ENCODE measurements around the gene NACAD. TPM values are rescaled to one million over a fixed set of nuclear protein-coding genes. Genes with fewer than 3 reads are reported as not detected.
A peak's percentile ranks its signal among the peaks of the same experiment; 100 is the strongest.

The NACAD gene
- total RNA-seq, 1 experiment from 2014 or later, result not detected

DNA sequence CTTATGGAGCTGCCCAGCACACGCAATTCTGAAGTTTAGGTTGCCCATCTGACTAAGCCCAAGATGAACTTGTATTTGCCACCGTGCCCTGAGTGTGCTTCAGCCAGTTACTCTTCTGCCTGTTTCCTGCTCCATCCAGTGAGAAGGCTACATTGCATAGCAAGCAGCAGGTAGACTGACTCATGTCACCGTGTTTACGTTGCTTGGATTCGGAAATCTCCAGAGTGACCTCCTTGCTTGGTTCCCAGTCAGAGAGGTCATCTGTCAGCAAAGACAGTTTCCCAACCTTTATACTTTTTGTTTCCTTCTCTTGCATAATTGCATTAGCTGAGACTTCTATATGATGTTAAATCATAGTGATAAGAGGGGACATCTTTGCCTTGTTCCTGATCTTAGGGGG is 30.9 kb downstream of the NACAD start:
- H3K27me3 Mint-ChIP-seq (ENCODE audit: insufficient read depth, unreplicated experiment), result no peaks in the 10 kb centered on the region
- H3K36me3 Mint-ChIP-seq (ENCODE audit: insufficient read depth, unreplicated experiment), result peaks cover 13% of the 10 kb centered on the region
- POLR2A ChIA-PET, result interaction anchor here (0.7 kb wide), 1 partner anchor 110 kb away, joined by 3 read pairs; no protein-coding TSS in a partner anchor
- no peaks in the 10 kb centered on the region for H3K4me1 Mint-ChIP-seq (ENCODE audit: insufficient read depth, unreplicated experiment)
- H3K27ac Mint-ChIP-seq (ENCODE audit: low read depth, unreplicated experiment), result no peak overlapping the region
- H3K9me3 Mint-ChIP-seq (ENCODE audit: unreplicated experiment), result no peaks in the 10 kb centered on the region
- H3K4me3 Mint-ChIP-seq (ENCODE audit: unreplicated experiment), result no peak overlapping the region
- no TSS peak for BruUV-seq (replicated peaks)
- CTCF ChIA-PET, result no interaction called here
- intact Hi-C loops (cut with micrococcal nuclease), result no loop called here
- DNase-seq (ENCODE audit: unreplicated experiment), result peak; percentile 20
- TF ChIP-seq, protein P1, sequence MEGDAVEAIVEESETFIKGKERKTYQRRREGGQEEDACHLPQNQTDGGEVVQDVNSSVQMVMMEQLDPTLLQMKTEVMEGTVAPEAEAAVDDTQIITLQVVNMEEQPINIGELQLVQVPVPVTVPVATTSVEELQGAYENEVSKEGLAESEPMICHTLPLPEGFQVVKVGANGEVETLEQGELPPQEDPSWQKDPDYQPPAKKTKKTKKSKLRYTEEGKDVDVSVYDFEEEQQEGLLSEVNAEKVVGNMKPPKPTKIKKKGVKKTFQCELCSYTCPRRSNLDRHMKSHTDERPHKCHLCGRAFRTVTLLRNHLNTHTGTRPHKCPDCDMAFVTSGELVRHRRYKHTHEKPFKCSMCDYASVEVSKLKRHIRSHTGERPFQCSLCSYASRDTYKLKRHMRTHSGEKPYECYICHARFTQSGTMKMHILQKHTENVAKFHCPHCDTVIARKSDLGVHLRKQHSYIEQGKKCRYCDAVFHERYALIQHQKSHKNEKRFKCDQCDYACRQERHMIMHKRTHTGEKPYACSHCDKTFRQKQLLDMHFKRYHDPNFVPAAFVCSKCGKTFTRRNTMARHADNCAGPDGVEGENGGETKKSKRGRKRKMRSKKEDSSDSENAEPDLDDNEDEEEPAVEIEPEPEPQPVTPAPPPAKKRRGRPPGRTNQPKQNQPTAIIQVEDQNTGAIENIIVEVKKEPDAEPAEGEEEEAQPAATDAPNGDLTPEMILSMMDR (IDR thresholded peaks at IDR 0.05; ENCODE audit: unreplicated experiment), result no peak

DNA sequence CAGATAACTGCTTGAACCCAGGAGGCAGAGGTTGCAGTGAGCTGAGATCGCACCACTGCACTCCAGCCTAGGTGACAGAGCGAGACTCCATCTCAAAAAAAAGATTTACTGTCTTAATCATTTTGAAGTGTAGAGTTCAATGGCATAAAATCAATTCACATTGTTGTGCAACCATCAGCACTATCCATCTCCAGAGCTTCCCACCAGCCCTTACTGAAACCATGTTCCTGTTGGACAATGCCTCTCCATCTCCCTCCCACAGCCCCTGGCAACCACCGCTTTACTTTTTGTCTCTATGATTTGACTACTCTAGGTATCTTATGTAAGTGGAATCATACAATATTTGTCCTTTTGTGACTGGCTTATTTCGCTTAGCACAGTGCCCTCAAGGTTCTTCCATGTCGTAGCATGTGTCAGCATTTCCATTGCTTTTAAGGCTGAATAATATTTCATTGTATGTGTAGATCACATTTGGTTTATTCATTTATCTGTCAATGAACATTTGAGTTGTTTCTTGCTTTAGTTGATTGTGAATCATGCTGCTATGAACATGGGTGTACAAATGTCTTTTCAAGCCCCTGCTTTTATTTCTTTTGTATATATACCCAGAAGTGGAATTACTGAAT is 33.1 kb downstream of the NACAD start:
- Mint-ChIP-seq H3K27ac (ENCODE audit: low read depth, unreplicated experiment) (no peak overlapping the region), H3K36me3 (ENCODE audit: insufficient read depth, unreplicated experiment) (no peaks in the 10 kb centered on the region), H3K4me1 (ENCODE audit: insufficient read depth, unreplicated experiment) (no peaks in the 10 kb centered on the region), H3K9me3 (ENCODE audit: unreplicated experiment) (no peaks in the 10 kb centered on the region), H3K27me3 (ENCODE audit: insufficient read depth, unreplicated experiment) (no peaks in the 10 kb centered on the region), H3K4me3 (ENCODE audit: unreplicated experiment) (no peak overlapping the region)
- no peak for DNase-seq (ENCODE audit: unreplicated experiment)
- intact Hi-C loops (cut with micrococcal nuclease), result no loop called here
- TF ChIP-seq, protein P1 (IDR thresholded peaks at IDR 0.05; ENCODE audit: unreplicated experiment), result no peak
- BruUV-seq (replicated peaks), result no TSS peak
- ChIA-PET CTCF (interaction anchor here (0.6 to 0.7 kb wide), 3 partner anchors 188 to 661 kb away, joined by 3 read pairs; no protein-coding TSS in a partner anchor), POLR2A (no interaction called here)

DNA sequence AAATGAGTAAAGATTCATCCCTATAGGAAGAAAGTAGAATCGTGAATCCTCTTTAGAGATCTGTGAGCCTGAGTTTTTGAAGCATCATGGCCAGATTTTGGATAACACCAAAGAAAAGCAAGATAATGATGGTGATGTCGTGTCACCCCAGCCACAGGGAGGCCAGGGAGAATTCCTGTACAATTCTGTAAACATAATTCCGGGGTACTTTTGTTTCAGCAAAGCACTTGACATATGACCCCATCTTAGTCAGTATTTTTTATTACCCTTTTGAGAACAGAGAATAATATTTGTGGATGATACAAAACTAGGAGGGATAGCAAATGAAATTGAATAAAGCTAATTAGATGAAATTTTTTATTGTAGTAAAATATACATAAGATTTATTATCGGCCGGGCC is 33.8 kb downstream of the NACAD start:
- DNase-seq (ENCODE audit: unreplicated experiment), result no peak
- Mint-ChIP-seq H3K27me3 (ENCODE audit: insufficient read depth, unreplicated experiment) (no peaks in the 10 kb centered on the region), H3K4me1 (ENCODE audit: insufficient read depth, unreplicated experiment) (no peaks in the 10 kb centered on the region), H3K4me3 (ENCODE audit: unreplicated experiment) (no peak overlapping the region), H3K9me3 (ENCODE audit: unreplicated experiment) (no peaks in the 10 kb centered on the region), H3K27ac (ENCODE audit: low read depth, unreplicated experiment) (no peak overlapping the region), H3K36me3 (ENCODE audit: insufficient read depth, unreplicated experiment) (no peaks in the 10 kb centered on the region)
- BruUV-seq (replicated peaks), result no TSS peak
- ChIA-PET CTCF (interaction anchor here (0.7 kb wide), 2 partner anchors 382 to 662 kb away, joined by 3 read pairs; no protein-coding TSS in a partner anchor), POLR2A (interaction anchor here (0.6 to 0.7 kb wide), 3 partner anchors 10 to 114 kb away, joined by 3 to 4 read pairs (median 3); no protein-coding TSS in a partner anchor)
- intact Hi-C loops (cut with micrococcal nuclease), result no loop called here
- TF ChIP-seq, protein P1 (IDR thresholded peaks at IDR 0.05; ENCODE audit: unreplicated experiment), result no peak

DNA sequence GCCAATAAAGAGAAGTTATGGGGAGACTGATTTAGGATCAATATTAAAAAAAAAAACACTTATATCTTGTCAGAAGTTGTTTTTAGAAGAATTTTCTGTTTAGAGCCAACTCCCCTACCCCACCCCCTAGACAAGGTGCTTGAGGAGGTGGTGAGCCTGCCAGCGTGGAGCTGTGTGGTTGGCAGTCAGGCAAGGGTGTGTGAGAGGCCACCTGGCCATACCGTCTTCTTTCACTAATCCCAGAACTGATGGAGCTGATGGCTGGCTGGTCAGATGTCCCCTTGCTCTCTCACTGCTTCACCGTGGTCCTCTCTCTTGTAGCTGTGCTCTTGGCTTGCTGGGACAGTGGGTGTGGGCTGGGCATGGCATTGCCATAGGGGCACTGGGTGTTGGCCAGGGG is 34.3 kb downstream of the NACAD start:
- DNase-seq (ENCODE audit: unreplicated experiment), result no peak
- Mint-ChIP-seq H3K4me1 (ENCODE audit: insufficient read depth, unreplicated experiment) (no peaks in the 10 kb centered on the region), H3K9me3 (ENCODE audit: unreplicated experiment) (no peaks in the 10 kb centered on the region), H3K4me3 (ENCODE audit: unreplicated experiment) (no peak overlapping the region), H3K27ac (ENCODE audit: low read depth, unreplicated experiment) (no peak overlapping the region), H3K36me3 (ENCODE audit: insufficient read depth, unreplicated experiment) (no peaks in the 10 kb centered on the region), H3K27me3 (ENCODE audit: insufficient read depth, unreplicated experiment) (no peaks in the 10 kb centered on the region)
- ChIA-PET POLR2A (interaction anchor here (0.6 to 0.7 kb wide), 3 partner anchors 9 to 169 kb away, joined by 3 to 4 read pairs (median 3); partner anchors contain the start of gene PURB), CTCF (interaction anchor here (0.7 kb wide), 1 partner anchor 1101 kb away, joined by 3 read pairs; no protein-coding TSS in a partner anchor)
- intact Hi-C loops (cut with micrococcal nuclease), result no loop called here
- BruUV-seq (replicated peaks), result no TSS peak
- TF ChIP-seq, protein P1 (IDR thresholded peaks at IDR 0.05; ENCODE audit: unreplicated experiment), result no peak

All from MCF 10A (cell line).